Renal cortex interstitium (tissue), 11 donors: Measurements from ENCODE around the gene PCDHA5. TPM values are rescaled to one million over a fixed set of nuclear protein-coding genes. Genes with fewer than 3 reads are reported as not detected.
"Not testable (repeated sequence)": the region's sequence is repeated elsewhere in the genome, so short reads cannot be mapped to it uniquely, and the experiment has no call there.

Experiments used
- DNase-seq, 11 donors: peaks; one replicate each; pipeline ENCODE4 v3.0.0-alpha.2; 2013; ENCODE audit warnings: low read depth in 9 of 11, low spot score in 4 of 11; ENCODE audit errors: extremely low read depth in 1 of 11
- polyA plus RNA-seq, 3 donors: library from polyadenylated mRNA; unstranded; fragments of 120-200 nt; gene quantifications; one replicate each; pipeline ENCODE4 v1.2.1, GENCODE V29; 2013; ENCODE audit not compliant: insufficient read length in 3 of 3

PCDHA5 gene
- polyA plus RNA-seq, 3 donors, result 0.06 to 0.21 TPM; not detected in 1

DNA sequence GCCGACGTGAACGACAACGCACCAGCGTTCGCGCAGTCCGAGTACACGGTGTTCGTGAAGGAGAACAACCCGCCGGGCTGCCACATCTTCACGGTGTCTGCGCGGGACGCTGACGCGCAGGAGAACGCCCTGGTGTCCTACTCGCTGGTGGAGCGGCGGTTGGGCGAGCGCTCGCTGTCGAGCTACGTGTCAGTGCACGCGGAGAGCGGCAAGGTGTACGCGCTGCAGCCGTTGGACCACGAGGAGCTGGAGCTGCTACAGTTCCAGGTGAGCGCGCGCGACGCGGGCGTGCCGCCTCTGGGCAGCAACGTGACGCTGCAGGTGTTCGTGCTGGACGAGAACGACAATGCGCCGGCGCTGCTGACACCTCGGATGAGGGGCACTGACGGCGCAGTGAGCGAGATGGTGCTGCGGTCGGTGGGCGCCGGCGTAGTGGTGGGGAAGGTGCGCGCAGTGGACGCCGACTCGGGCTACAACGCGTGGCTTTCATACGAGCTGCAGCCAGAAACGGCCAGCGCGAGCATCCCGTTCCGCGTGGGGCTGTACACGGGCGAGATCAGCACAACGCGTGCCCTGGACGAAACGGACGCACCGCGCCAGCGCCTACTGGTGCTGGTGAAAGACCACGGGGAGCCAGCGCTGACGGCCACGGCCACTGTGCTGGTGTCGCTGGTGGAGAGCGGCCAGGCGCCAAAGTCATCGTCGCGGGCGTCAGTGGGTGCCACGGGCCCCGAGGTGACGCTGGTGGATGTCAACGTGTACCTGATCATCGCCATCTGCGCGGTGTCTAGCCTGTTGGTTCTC lies 28.6 kb downstream of the PCDHA5 start:
- DNase-seq, result not testable (repeated sequence)

DNA sequence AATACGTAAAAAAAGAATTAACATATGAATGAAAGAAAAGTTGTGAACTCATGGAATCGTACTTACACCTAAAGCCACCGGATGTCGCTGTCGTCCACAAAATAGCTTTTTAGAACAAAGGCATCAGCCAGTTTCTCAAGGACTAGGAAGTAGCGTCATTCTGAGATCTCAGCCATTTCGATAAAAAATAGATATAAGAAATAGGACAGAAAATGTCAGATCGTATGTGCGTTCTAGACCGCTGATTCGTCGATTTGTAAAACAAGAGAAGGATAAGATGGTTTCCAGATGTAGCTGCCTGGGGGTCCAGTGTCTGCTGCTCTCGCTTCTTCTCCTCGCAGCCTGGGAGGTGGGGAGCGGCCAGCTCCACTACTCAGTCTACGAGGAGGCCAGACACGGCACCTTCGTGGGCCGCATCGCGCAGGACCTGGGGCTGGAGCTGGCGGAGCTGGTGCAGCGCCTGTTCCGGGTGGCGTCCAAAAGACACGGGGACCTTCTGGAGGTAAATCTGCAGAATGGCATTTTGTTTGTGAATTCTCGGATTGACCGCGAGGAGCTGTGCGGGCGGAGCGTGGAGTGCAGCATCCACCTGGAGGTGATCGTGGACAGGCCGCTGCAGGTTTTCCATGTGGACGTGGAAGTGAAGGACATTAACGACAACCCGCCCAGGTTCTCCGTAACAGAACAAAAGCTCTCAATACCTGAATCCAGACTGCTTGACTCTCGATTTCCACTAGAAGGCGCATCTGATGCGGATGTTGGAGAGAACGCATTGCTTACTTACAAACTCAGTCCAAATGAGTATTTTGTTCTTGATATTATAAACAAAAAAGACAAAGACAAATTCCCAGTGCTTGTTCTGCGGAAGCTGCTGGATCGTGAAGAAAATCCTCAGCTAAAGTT lies 34.6 kb downstream of the PCDHA5 start, which contains the start of gene PCDHA10:
Gene PCDHA10 (plus strand): TSS at position 126 of the 903 bp plus-strand sequence. CDS start 152 bp downstream, at position 278.
- DNase-seq, result no peak

DNA sequence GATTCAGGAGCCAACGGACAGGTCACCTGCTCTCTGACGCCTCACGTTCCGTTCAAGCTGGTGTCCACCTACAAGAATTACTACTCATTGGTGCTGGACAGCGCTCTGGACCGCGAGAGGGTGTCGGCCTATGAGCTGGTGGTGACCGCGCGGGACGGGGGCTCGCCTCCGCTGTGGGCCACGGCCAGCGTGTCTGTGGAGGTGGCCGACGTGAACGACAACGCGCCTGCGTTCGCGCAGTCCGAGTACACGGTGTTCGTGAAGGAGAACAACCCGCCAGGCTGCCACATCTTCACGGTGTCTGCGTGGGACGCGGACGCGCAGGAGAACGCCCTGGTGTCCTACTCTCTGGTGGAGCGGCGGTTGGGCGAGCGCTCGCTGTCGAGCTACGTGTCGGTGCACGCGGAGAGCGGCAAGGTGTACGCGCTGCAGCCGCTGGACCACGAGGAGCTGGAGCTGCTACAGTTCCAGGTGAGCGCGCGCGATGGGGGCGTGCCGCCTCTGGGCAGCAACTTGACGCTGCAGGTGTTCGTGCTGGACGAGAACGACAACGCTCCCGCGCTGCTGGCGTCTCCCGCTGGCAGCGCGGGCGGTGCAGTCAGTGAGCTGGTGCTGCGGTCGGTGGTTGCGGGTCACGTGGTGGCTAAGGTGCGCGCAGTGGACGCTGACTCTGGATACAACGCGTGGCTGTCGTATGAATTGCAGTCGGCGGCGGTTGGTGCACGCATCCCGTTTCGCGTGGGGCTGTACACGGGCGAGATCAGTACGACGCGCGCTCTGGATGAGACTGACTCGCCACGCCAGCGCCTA lies 36.0 kb downstream of the PCDHA5 start:
- DNase-seq, result no peak

GRCh38 chr5:140857987-140858240 lies 36.5 kb downstream of the PCDHA5 start:
- no peak for DNase-seq

DNA sequence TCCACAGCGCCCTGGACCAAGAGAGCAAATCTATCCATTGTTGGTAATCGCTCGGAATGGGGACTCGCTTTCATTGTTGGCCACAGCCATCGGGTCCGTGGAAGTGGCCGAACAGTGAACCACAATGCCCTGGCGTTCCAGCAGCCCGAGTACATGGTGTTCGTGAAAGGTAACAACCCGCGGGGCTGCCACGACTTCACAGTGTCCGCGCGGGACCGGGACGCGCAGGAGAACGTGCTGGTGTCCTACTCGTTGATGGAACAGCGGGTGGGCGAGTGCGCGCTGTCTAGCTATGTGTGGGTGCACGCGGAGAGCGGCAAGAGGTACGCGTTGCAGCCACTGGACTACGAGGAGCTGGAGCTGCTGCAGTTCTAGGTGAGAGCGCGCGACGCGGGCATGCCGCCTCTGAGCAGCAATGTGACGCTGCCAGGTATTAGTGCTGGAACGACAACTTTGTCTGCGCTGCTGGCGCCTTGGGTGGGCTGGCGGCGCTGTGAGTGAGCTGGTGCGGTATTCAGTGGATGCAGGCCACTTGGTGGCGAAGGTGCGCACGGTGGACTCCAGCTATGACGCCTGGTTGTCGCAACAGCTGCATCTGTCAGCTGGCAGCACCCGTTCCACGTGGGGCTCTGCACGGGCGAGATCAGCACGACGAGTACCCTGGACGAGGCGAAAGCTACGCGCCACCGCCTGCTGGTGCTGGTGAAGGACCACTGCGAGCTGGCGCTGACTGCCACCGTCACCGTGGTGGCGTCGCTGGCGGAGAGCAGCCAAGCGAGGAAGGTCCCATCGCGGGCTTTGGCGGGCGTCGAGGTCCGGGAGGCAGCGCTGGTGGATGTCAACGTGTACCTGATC lies 41.3 kb downstream of the PCDHA5 start:
- DNase-seq, result no peak

GRCh38 chr5:140868721-140869554 lies 47.5 kb downstream of the PCDHA5 start, which contains the start of gene PCDHA11:
TSS of gene PCDHA11 (plus strand) at chr5:140868957. CDS start at chr5:140869104, 147 bp downstream.
- no peak for DNase-seq

GRCh38 chr5:140869555-140869886 lies 48.1 kb downstream of the PCDHA5 start:
- no peak for DNase-seq

DNA sequence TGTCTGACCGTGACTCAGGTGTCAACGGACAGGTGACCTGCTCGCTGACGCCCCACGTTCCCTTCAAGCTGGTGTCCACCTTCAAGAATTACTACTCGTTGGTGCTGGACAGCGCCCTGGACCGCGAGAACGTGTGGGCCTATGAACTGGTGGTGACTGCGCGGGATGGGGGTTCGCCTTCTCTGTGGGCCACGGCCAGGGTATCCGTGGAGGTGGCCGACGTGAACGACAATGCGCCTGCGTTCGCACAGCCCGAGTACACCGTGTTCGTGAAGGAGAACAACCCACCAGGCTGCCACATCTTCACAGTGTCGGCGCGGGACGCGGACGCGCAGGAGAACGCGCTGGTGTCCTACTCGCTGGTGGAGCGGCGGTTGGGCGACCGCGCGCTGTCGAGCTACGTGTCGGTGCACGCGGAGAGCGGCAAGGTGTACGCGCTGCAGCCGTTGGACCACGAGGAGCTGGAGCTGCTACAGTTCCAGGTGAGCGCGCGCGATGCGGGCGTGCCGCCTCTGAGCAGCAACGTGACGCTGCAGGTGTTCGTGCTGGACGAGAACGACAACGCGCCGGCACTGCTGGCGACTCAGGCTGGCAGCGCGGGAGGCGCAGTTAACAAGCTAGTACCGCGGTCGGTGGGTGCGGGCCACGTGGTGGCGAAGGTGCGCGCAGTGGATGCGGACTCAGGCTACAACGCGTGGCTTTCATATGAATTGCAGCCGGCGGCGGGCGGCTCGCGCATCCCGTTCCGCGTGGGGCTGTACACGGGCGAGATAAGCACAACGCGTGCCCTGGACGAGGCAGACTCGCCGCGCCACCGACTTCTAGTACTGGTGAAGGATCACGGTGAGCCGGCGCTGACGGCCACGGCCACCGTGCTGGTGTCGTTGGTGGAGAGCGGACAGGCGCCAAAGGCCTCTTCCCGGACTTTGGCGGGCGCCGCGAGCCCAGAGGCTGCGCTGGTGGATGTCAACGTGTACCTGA lies 49.1 kb downstream of the PCDHA5 start:
- no peak for DNase-seq

Other genes starting within 250 kb of the PCDHA5 start
- 10 to 100 TPM in 2 of 3 donors, 1 to 10 TPM in 1; 8.4 to 11.5 (median 11.0) TPM for gene CD14, start 188.4 kb upstream of the PCDHA5 start, polyA plus RNA-seq
- 10 to 100 TPM; 16.1 to 19.3 (median 17.0) TPM for gene TMCO6, start 182.2 kb upstream of the PCDHA5 start, polyA plus RNA-seq
- gene NDUFA2, start 174.0 kb upstream of the PCDHA5 start, polyA plus RNA-seq, result 10 to 100 TPM; 77.3 to 94.8 (median 88.4) TPM
- gene IK, start 173.8 kb upstream of the PCDHA5 start, polyA plus RNA-seq, result 100 to 1,000 TPM; 158 to 177 (median 174) TPM
- gene WDR55, start 156.7 kb upstream of the PCDHA5 start, polyA plus RNA-seq, result 10 to 100 TPM; 15.0 to 20.6 (median 15.8) TPM
- 1 to 10 TPM in 1 of 3 donors, under 1 TPM in 2; 0.36 to 1.0 (median 0.76) TPM for gene DND1, start 148.0 kb upstream of the PCDHA5 start, polyA plus RNA-seq
- gene HARS1, start 130.2 kb upstream of the PCDHA5 start, polyA plus RNA-seq, result 10 to 100 TPM; 70.5 to 78.3 (median 71.8) TPM
- gene HARS2, start 130.2 kb upstream of the PCDHA5 start, polyA plus RNA-seq, result 10 to 100 TPM; 42.6 to 54.8 (median 46.8) TPM
- gene ZMAT2, start 121.2 kb upstream of the PCDHA5 start, polyA plus RNA-seq, result 100 to 1,000 TPM; 103 to 141 (median 128) TPM
- gene PCDHA1, start 35.5 kb upstream of the PCDHA5 start, polyA plus RNA-seq, result under 1 TPM in 1 of 3 donors, not detected in 2; 0.09 TPM
- gene PCDHA2, start 26.8 kb upstream of the PCDHA5 start, polyA plus RNA-seq, result under 1 TPM; 0.24 to 0.37 (median 0.30) TPM
- under 1 TPM; 0.36 to 0.41 (median 0.37) TPM for gene PCDHA3, start 20.6 kb upstream of the PCDHA5 start, polyA plus RNA-seq
- gene PCDHA4, start 14.5 kb upstream of the PCDHA5 start, polyA plus RNA-seq, result 1 to 10 TPM in 2 of 3 donors, under 1 TPM in 1; 0.96 to 1.1 (median 1.0) TPM
- under 1 TPM; 0.16 to 0.41 (median 0.40) TPM for gene PCDHA6, start 6.3 kb downstream of the PCDHA5 start, polyA plus RNA-seq
- under 1 TPM; 0.23 to 0.33 (median 0.26) TPM for gene PCDHA7, start 12.7 kb downstream of the PCDHA5 start, polyA plus RNA-seq
- under 1 TPM; 0.06 to 0.09 (median 0.09) TPM for gene PCDHA8, start 19.6 kb downstream of the PCDHA5 start, polyA plus RNA-seq
- gene PCDHA9, start 26.8 kb downstream of the PCDHA5 start, polyA plus RNA-seq, result under 1 TPM; 0.03 to 0.05 (median 0.04) TPM
- under 1 TPM; 0.23 to 0.91 (median 0.75) TPM for gene PCDHA10, start 34.3 kb downstream of the PCDHA5 start, polyA plus RNA-seq
- gene PCDHA11, start 47.3 kb downstream of the PCDHA5 start, polyA plus RNA-seq, result under 1 TPM; 0.09 to 0.29 (median 0.17) TPM
- under 1 TPM in 2 of 3 donors, not detected in 1; 0.11 to 0.12 TPM for gene PCDHA12, start 53.7 kb downstream of the PCDHA5 start, polyA plus RNA-seq
- gene PCDHA13, start 60.5 kb downstream of the PCDHA5 start, polyA plus RNA-seq, result not detected
- gene PCDHAC1, start 104.7 kb downstream of the PCDHA5 start, polyA plus RNA-seq, result under 1 TPM; 0.09 to 0.17 (median 0.09) TPM
- gene PCDHAC2, start 144.9 kb downstream of the PCDHA5 start, polyA plus RNA-seq, result under 1 TPM; 0.52 to 0.65 (median 0.64) TPM
- gene PCDHB1, start 229.8 kb downstream of the PCDHA5 start, polyA plus RNA-seq, result under 1 TPM; 0.04 to 0.12 (median 0.12) TPM